Cardiac muscle cell (in vitro differentiated cells and primary cell): ENCODE results near the gene UXS1. TPM values are rescaled to one million over a fixed set of nuclear protein-coding genes. Genes with fewer than 3 reads are reported as not detected.

Experiments
- DNase-seq, 2 donors: peaks; one replicate each; pipeline versions ENCODE4 v3.0.0 to v3.0.0-alpha.2; 2010 to 2017; ENCODE audit warnings: low read depth in 1 of 2, low spot score in 1 of 2
- H3K27ac ChIP-seq: fragments of 200-600 bp; sonication (generic); 2 replicates; pipeline ENCODE4 v1.5.1; 2016
- H3K27me3 ChIP-seq: fragments of 200-600 bp; sonication (generic); 2 replicates; pipeline ENCODE4 v1.6.0; 2016; ENCODE audit warnings: control low read depth
- H3K36me3 ChIP-seq: fragments of 200-600 bp; sonication (generic); 2 replicates; pipeline ENCODE4 v1.5.1; 2016; ENCODE audit warnings: control low read depth
- H3K4me1 ChIP-seq: fragments of 200-600 bp; sonication (generic); 2 replicates; pipeline ENCODE4 v1.8.1; 2017; ENCODE audit warnings: low read depth, mild to moderate bottlenecking, mixed run types
- H3K4me3 ChIP-seq: fragments of 200-600 bp; sonication (generic); 2 replicates; pipeline ENCODE4 v1.5.1; 2016; ENCODE audit warnings: mild to moderate bottlenecking
- H3K9me3 ChIP-seq: fragments of 200-600 bp; sonication (generic); 2 replicates; pipeline ENCODE4 v1.5.1; 2017; ENCODE audit warnings: low read depth, mild to moderate bottlenecking, control low read depth
- CTCF ChIP-seq: IDR thresholded peaks from 2 replicates; pipeline ENCODE4 v1.5.1; 2012; ENCODE audit warnings: low read depth, mild to moderate bottlenecking, low read length
- polyA plus RNA-seq: library from polyadenylated mRNA; unstranded; fragments of >200 nt; fragmentation: Nextera tagmentation; extraction: Ambion mirVana; gene quantifications from 2 replicates; pipeline ENCODE4 v1.2.1, GENCODE V29; 2016
- total RNA-seq: library from RNA; depleted of rRNA; stranded (reverse); fragments of >200 nt; gene quantifications from 2 replicates; pipeline ENCODE4 v1.2.3, GENCODE V29; 2016

UXS1 gene
- total and polyA plus RNA-seq, 2 experiments from 2014 or later: 28.8 to 44.9 TPM

- Histone ChIP-seq H3K36me3 (no peaks in the 10 kb centered on the region), H3K27me3 (peaks cover 28% of the 10 kb centered on the region), H3K9me3 (no peaks in the 10 kb centered on the region), H3K4me3 (peak overlapping the region; percentile 22), H3K27ac (no peak overlapping the region), H3K4me1 (peaks cover 5% of the 10 kb centered on the region)
- DNase-seq: peak in 1 of 2 donors; percentile 46
- no peak for TF ChIP-seq CTCF
These were observed 127.9 kb downstream of the UXS1 start for GRCh38 chr2:106065983-106066820.

GRCh38 chr2:106065268-106065982 is 128.7 kb downstream of the UXS1 start:
- Histone ChIP-seq H3K4me1 (peaks cover 5% of the 10 kb centered on the region), H3K4me3 (peak overlapping the region; percentile 22), H3K27ac (no peak overlapping the region), H3K36me3 (no peaks in the 10 kb centered on the region), H3K9me3 (no peaks in the 10 kb centered on the region), H3K27me3 (peaks cover 28% of the 10 kb centered on the region)
- peak; percentile 13 to 22 for DNase-seq
- no peak for TF ChIP-seq CTCF

GRCh38 chr2:106063181-106063580 is 130.9 kb downstream of the UXS1 start:
- Histone ChIP-seq H3K27ac (no peak overlapping the region), H3K36me3 (no peaks in the 10 kb centered on the region), H3K9me3 (no peaks in the 10 kb centered on the region), H3K4me1 (peaks cover 10% of the 10 kb centered on the region), H3K4me3 (no peak overlapping the region), H3K27me3 (peaks cover 28% of the 10 kb centered on the region)
- DNase-seq: no peak
- TF ChIP-seq CTCF: no peak

DNA sequence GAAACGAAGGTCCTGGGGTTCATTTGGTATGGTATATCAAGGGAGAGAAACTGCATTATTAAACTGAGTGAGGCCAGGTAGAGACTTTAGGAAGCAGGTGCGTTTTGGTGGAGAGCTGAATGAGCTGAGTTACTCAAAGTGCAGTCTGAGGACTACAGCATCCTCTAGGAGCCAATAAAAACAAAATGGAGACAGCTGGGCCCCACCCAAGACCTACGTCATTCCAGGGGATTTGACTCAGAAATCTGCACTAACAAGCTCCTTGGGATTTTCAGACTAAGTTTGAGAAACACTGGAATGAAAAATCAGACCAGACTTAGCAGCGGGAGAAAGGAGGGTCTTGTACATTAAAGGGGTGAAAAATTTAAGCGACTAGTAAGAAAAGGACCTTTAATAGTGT is 131.5 kb downstream of the UXS1 start:
- H3K27ac ChIP-seq: no peak overlapping the region
- no peaks in the 10 kb centered on the region for H3K9me3 ChIP-seq
- H3K4me3 ChIP-seq: no peak overlapping the region
- no peak for TF ChIP-seq CTCF
- H3K27me3 ChIP-seq: peaks cover 28% of the 10 kb centered on the region
- peaks cover 11% of the 10 kb centered on the region for H3K4me1 ChIP-seq
- H3K36me3 ChIP-seq: no peaks in the 10 kb centered on the region
- no peak for DNase-seq

DNA sequence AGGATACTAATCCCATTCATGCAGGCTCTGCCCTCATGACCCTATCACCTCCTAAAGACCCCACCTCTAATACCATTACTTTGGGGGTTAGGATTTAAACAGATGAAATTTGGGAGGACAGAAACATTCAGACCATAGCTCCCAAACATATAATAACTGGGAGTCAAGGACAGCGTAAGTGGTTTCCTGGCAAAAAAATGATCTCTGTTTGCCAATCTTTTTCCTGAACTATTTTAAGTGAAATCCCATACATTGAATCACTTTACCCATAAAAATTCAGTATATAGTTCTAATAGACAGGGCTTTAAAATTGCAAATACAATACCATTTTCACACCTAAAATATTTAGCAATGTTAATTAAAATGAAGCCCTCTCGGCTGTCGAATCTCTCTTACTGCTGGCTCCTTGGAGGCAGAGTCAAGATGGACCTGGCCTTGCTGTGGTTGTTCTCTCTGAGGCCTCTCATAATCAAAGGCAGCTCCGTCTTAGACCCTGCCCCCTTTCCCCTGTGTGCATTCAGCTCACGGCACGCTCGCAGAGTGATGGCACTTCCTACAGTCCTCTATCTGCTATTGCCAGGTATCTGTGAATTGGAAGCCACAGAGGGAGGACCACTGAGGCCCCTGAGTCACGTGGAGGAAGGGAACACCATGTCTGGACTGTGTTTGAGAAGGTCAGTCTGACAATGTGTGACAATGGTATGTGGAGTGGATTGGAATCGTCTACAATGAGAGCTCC is 132.3 kb downstream of the UXS1 start:
- DNase-seq: no peak
- Histone ChIP-seq H3K27me3 (peaks cover 28% of the 10 kb centered on the region), H3K36me3 (no peaks in the 10 kb centered on the region), H3K27ac (no peak overlapping the region), H3K9me3 (no peaks in the 10 kb centered on the region), H3K4me3 (no peak overlapping the region), H3K4me1 (peaks cover 11% of the 10 kb centered on the region)
- no peak for TF ChIP-seq CTCF
